T1000 (cell line): ENCODE data around the gene WBP1.
A peak's percentile ranks its signal among the peaks of the same experiment; 100 is the strongest.
"Not testable (repeated sequence)": the region's sequence is repeated elsewhere in the genome, so short reads cannot be mapped to it uniquely, and the experiment has no call there.

Experiments
- DNase-seq: peaks from one replicate; lab custom pipeline; 2025; ENCODE audit warnings: mixed read lengths; lab: John Stamatoyannopoulos, UW

Gene WBP1

GRCh38 chr2:74454654-74455511 lies 3.4 kb upstream of the WBP1 start, which contains the start of gene INO80B:
TSS of gene INO80B (plus strand) at chr2:74455087. CDS start at chr2:74455117, 30 bp downstream.
- peak; percentile 96 for DNase-seq

- DNase-seq, result no peak
Observed at GRCh38 chr2:74457129-74457548, 1.1 kb upstream of the WBP1 start.

GRCh38 chr2:74457549-74458131 lies 598 bp upstream of the WBP1 start:
- DNase-seq, result no peak

GRCh38 chr2:74458938-74459363 lies 713 bp downstream of the WBP1 start:
- no peak for DNase-seq

DNA sequence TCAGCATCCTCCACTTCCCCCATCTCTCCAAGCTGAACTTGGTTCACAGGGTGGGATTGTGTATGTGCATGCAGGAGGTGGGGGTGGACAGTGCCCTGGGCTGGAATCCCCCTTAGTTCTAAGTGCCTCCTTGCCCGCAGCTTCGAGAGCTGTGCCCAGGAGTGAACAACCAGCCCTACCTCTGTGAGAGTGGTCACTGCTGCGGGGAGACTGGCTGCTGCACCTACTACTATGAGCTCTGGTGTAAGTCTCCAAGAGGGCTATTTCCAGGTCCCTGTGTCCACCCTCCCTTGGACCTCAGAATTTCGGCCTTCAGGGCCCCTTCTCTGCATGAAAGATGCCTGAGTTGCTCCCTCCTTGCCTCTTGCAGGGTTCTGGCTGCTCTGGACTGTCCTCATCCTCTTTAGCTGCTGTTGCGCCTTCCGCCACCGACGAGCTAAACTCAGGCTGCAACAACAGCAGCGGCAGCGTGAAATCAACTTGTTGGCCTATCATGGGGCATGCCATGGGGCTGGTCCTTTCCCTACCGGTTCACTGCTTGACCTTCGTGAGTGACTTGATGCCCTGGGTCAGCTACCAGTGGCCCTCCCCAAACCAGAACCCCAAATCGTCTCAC lies 1.4 kb downstream of the WBP1 start:
- DNase-seq, result not testable (repeated sequence)

DNA sequence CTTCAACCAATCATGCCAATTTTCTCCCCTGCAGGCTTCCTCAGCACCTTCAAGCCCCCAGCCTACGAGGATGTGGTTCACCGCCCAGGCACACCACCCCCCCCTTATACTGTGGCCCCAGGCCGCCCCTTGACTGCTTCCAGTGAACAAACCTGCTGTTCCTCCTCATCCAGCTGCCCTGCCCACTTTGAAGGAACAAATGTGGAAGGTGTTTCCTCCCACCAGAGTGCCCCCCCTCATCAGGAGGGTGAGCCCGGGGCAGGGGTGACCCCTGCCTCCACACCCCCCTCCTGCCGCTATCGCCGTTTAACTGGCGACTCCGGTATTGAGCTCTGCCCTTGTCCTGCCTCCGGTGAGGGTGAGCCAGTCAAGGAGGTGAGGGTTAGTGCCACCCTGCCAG lies 1.9 kb downstream of the WBP1 start:
- not testable (repeated sequence) for DNase-seq

DNA sequence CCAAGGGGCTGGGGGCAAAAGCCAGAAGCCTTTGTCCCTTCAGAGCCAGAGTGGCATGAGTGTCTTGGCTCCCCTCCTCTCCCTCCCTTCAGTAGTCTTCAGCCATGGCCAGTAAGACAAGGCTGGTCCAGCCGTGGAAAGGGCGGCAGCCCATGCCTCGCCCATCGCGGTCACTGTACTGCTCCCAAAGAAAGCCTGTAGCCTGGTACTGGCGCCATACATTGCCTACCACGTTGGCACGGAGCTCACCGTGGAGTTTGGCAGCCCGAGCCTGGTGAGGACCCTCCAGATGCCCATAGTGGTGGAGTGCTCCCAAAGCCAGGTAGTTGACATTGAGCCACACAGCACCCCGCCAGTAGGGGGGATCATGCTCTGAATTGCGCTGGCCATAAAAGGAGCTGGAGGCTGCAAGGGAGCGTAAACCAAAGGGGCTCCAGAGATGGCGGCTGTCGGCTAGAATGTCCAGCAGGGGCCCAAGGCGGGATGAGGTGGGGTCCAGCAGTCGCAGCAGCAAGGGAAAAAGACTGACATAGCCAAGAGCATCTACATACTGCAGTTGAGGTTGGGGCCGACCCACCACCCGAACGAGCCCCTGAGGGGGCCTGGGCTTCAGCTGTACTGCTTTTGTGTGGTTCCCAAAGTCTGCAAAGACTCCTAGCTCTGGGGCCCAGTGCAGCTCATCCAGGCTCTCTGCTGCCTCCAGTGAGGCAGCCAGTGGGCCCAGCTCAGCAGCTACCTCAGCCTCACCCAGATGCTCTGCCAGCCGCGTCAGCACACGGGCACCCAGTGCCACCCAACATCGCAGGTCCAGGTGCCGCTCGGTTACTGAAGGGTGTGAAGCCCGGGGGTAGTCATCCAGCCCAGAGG lies 3.2 kb downstream of the WBP1 start:
- DNase-seq, result no peak

- DNase-seq, result no peak
Observed at GRCh38 chr2:74462054-74462785, 4.0 kb downstream of the WBP1 start.

GRCh38 chr2:74462786-74463105 lies 4.5 kb downstream of the WBP1 start:
- DNase-seq, result no peak

GRCh38 chr2:74464406-74464805 lies 6.2 kb downstream of the WBP1 start:
- no peak for DNase-seq

DNA sequence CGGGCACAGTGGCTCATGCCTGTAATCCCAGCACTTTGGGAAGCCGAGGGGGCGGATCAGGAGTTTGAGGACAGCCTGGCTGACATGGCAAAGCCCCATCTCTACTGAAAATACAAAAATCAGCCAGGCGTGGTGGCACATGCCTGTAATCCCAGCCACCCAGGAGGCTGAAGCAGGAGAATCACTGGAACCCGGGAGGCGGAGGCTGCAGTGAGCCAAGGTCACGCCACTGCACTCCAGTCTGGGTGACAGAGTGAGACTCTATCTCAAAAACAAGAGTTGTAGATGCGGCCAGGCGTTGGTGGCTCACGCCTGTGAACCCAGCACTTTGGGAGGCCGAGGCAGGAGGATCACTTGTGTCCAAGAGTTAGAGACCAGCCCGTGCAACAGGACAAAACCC lies 12.5 kb downstream of the WBP1 start:
- DNase-seq, result not testable (repeated sequence)

DNA sequence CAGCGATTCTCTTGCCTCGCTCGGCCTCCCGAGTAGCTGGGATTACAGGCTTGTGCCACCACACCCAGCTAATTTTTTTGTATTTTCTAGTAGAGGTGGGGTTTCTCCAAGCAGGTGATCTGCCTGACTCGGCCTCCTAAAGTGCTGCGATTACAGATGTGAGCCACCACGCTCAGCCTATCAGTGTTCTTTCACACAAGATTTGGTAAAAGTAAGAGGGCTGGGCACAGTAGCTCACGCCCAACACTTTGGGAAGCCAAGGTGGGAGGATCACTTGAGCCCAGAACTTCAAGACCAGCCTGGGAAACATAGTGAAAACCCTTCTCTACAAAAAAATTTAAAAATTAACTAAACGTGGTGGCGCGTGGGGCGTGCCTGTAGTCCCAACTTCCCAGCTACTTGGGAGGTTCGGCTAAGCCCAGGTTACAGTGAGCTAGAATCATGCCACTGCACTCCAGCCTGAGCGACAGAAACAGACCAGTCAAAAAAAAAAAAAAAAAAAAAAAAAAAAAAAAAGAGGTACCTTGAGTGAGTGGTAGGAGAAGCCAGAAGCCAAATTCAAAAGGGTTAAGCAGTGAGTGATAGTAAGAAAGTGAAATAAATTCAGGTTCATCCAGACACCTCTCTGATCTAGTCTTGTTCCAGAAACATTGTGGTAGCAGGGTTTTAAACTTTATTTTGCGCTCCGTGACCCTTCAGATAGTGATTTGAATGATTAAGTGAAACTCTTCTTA lies 13.3 kb downstream of the WBP1 start:
- no peak for DNase-seq

DNA sequence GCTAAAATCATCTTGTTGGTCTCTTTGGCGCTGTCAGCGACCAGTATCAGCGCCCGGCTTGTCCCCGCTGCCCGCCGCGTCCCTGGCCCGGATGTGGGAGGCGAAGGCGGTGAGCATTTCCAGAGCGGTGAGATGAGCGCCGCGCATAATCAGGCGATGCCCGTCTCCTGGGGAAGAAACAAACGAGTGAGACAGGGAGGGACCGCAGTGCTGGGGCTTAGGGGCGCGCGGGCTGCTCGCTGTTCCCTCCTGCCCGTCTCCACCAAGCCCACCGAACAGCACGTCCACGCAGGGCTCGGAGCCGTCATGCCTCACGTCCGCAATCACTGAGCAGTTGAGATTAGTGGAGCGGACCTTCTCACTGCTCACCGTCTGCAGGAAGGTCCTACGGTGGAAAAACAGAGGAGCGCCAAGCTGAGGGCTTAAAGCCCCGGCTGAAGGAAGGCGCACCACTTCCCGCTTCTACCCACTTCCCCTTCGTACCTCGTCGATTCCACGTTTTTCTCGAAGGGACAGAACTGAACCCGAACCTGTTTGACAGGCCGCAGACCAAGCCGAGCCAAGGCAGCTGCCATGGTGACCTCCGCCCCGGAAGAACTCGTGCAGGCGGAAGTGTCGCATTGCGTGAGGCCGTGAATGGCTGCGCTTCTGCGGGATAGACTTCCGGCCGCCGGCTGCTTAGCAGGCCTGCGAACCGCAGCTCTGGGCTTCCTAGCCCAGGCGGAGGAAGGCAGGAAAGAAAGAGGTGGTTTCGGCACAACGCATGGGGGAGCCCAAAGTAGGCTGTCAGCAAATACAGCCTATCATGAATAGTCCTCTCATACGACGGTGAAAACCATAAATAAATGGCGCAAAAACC lies 14.1 kb downstream of the WBP1 start, which contains the start of gene MRPL53:
MRPL53 (minus strand) TSS at position 595 of the 859 bp plus-strand sequence; CDS start at position 575, 20 bp downstream.
- DNase-seq, result peak; percentile 77

DNA sequence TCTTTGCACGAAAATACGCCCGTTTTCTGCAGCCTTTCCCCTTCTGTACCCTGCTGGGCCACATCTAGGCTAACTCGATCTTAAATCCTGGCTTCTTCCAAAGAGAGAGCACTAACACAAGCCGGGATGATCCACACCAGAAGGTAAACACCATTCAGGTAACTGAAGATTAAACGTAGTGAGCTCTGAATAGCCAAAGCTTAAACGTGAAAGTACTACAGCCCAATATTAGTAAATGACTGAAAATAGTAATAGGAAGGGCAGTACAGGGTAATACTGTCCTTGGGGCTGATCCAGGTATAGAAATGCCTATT lies 14.7 kb downstream of the WBP1 start:
- no peak for DNase-seq

DNA sequence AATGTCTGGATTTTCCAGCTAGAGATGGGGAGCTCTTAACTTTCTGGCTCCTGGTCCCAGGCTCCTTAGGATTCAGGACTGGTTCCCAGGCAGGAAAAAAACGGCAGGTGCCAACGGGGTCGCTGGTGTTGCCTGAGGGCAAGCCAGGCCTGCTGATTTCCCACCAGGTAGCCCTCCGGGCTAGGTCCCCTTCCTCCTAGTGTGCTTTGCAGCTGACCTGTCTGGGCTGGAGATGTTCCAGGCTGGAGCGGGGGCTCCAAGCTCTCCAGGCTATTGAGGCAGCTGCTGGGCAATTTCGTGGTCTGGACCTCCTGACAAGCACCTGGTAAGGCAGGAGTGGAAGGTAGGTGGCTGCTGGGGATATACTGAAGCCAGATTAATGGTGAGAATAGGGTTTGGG lies 16.2 kb downstream of the WBP1 start:
- DNase-seq, result no peak

DNA sequence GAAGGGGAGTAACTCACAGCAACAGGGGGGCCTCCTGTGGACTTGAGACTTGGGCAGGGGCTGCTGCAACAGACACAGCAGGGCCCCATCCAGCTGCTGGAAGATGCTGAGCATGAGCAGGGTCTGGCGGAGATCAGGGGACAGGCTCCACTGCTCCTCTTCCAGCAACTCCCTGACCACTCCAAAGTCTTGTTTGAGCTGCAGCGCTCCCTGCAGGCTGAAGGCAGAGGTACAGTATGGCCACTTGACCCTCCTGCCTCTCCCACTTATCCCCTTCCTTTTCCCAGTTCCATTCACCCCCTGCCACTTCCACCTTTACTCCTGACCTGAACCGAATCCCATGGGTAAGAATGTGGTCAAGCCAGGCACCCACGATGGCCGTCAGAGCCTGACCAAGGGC lies 16.7 kb downstream of the WBP1 start:
- DNase-seq, result no peak

- DNase-seq, result no peak
Observed at GRCh38 chr2:74481431-74481830, 23.2 kb downstream of the WBP1 start.

- no peak for DNase-seq
Observed at GRCh38 chr2:74481961-74482800, 23.9 kb downstream of the WBP1 start.
